ENCODE measurements around the gene TRIM15.

The TRIM15 gene

DNA sequence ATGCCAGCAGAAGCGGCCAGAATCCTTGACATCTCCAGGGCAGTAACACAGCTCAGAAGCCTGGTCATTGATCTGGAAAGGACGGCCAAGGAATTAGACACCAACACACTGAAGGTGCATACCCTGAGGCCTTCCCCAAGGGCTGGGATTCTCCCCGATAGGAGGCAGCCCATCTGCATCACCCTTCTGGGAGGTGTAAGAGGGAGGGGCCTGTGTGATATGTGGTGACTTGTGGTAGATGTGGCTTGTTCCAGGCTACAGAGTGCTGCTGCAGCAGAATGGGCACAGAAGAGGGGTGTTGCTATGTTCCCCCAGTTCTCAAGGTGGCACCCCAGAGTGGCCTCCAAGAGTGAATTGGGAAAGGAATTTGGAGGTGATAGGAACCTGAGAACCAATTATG is 16.2 kb upstream of the TRIM15 start:
- no peak for DNase-seq

DNA sequence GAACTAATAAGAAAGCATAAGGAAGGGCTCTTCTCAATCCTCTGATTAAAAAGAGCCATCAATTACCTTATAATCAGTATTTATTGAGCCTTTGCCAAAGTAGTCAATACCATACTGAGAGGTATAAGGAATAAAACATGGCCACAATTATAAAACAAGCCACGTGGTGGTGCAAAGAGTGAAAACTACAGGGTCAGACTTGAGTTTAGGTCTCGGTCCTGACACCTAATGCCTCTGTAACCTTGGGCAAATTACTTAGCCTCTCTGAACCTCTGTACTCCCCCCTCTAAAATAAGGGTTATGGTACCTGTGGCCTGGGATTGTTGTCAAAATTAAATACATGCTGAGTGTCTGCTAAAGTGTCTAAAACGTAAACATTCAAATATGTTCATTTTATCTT is 14.1 kb upstream of the TRIM15 start:
- no peak for DNase-seq

GRCh38 chr6:30149858-30150550 is 13.3 kb upstream of the TRIM15 start:
- DNase-seq, result no peak

GRCh38 chr6:30150671-30151395 is 12.5 kb upstream of the TRIM15 start:
- no peak for DNase-seq

DNA sequence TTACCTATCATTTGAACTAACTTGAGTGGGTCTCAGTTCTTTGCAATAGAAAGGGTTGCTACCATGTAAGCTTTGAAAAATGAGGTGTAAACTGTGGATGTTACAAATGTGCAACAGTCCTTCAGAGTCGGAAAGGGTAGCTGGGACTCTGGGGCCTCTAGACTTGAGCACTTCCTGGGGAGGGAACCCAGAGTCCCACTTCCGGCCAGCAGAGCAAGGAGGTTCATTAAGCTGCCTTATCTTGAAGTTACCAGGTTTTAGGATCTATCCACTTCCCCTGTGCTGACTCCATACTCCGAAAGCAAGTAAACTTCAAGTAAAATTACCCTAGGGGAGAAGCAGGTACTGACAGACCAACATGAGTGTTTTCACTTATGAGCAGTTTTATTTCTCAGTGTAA is 11.8 kb upstream of the TRIM15 start:
- no peak for DNase-seq

- DNase-seq, result no peak
Observed at GRCh38 chr6:30152016-30152673, 11.2 kb upstream of the TRIM15 start.

DNA sequence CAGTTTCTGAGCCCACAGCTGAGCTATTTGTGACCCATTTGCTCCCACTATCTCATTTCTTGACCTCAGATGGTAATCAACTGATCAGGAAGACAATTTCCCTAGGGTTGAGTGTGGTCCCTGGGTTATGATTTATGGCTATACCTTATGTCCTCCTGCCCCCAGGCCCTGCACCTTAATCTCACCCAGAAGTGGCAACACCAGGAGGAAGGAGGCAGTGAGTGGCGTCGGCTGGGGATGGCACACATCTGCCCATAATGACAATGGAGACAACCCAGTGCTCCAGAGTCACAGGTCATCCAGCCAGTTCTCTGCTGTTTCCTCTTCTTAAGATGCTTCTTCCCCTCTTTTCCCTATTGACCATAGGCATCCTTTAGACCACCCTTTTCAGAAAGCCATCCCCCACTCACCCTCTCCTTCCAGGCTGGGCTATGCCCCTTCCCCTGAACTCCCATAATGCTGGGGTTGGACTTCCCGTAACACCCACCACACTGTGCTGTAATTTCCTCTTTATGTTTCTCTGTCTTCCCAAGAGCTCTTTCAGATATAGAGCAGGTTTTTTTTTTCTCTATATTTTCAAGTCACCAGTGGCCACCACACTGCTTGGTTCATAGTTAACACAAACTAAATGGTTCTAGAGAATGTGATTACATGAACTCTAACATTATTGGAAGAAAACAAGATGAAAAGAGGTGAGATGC is 10.3 kb upstream of the TRIM15 start:
- no peak for DNase-seq

GRCh38 chr6:30154061-30154460 is 9.3 kb upstream of the TRIM15 start:
- no peak for DNase-seq

DNA sequence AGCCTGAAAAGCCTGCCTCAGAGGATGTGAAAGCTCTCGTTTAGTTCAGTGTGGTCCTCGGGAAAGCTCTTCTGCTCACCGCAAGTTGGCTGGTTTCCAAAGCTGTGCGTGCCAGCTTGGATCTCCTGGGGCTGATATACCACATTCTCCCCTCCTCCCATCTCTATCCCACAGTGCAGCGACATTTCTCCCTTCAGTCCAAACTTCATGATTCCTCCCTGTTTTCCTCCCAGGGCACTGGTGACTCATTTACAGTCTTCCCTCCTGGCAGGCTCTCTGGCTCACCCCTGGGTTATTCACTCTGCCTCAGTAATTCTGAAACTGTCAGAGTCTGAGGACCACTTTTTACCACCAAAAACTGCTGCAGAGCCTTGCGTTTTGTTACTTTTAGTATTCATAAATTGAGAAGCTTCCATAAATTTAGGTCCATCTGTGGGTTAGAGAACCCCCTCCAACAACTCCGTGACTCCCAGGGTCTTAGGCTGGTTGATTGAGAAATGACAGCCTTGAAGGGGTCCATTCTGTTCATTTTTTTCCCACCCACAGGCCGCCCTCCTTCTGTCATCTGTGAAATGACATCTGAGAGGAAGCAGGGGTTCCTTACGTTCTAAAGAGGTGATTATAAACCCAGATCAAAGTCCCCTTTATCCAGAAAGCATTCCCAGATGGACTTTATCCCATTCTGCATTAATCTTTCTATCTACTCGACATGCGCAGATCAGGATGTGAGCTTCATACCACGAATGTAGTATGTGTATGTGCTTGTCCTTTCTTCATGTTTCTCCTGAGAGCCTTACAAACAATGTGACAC is 8.4 kb upstream of the TRIM15 start:
- peak; percentile 46 for DNase-seq

DNA sequence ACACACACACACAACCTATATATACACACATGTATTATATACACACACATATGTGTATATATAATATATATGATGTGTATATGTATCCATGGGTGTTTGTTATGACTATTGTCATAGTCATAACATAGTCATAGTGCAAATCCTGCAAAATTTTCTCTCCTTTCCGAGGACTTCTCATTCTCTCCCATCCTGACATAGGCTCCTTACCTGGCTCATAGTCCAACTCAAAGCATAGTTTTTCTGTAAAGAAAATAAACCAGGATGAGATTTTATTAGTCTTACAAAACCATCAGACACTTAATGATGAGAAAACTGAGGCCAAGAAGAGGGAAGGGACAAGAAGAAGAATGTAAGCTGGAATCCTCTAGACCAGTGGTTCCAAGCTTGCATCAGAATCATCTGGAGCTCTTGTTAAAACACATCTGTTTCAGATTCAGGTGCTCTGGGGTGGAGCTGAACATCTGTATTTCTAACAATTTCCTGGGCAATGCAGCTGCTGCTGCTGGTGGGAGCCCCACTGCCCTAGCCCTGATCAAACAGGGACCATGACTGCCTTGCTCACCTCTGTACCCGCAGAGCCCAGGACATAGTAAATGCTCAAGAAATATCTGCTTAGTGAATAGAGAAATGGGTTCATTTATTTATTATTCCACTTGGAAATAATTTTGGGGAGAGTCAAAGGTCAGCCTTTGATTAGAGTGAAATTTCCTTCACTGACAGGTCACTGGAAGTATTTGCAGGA is 7.7 kb upstream of the TRIM15 start:
- no peak for DNase-seq

- no peak for DNase-seq
Observed at GRCh38 chr6:30156262-30156599, 7.1 kb upstream of the TRIM15 start.

GRCh38 chr6:30156774-30157173 is 6.6 kb upstream of the TRIM15 start:
- DNase-seq, result no peak

DNA sequence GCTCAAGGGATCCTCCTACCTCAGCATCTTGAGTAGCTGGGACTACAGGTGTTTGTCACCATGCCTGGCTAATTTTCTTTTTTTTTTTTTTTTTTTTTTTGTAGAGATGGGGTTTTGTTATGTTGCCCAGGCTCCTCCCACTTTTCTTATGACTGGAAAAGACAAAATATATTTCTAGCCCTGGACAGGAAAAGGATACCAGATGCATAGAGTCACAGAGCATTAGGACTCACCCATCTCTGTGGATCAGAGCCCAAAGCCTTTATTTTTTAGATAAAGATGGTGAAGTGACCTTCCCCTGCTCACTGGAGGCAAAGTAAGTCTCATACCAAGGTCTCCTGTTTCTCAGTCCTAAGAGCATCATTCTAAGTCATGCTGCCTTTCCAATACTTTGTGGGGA is 5.8 kb upstream of the TRIM15 start:
- no peak for DNase-seq

- no peak for DNase-seq
Observed at GRCh38 chr6:30157999-30158398, 5.3 kb upstream of the TRIM15 start.

GRCh38 chr6:30158475-30159040 is 4.8 kb upstream of the TRIM15 start:
- no peak for DNase-seq

DNA sequence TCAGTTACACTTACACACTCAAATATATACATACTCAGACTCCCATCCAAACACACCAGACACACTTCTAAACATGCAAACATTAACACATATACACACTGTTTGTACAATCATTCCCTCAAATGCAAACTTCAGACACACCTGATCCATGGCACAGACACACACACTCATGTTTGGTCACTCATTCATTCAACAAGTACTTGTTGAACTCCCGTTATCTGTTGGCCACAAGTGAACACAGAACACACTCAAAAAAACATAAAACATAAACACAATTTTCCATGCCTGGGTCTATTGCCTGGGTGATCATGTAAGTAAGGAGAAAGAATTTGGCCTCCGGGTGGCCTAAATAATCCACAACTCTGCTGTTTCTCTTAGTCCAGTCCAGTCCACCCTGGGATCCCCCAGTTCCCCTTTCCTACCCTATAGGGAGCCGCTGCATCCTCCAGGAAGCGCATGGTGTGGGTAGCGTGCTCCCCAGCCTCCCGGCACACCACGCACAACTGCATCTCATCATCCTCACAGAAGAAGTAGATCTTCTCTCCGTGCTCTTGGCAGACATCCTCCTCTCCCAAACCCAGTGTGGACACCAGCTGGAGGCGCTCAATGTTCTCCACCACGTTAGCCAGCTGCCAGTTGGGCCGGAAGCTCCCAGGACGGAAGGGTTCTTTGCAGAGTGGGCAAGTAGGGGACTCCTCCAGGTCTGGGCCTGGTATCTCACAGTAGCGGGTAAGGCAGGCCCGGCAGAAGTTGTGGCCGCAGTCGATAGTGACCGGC is 3.1 kb upstream of the TRIM15 start:
- no peak for DNase-seq

DNA sequence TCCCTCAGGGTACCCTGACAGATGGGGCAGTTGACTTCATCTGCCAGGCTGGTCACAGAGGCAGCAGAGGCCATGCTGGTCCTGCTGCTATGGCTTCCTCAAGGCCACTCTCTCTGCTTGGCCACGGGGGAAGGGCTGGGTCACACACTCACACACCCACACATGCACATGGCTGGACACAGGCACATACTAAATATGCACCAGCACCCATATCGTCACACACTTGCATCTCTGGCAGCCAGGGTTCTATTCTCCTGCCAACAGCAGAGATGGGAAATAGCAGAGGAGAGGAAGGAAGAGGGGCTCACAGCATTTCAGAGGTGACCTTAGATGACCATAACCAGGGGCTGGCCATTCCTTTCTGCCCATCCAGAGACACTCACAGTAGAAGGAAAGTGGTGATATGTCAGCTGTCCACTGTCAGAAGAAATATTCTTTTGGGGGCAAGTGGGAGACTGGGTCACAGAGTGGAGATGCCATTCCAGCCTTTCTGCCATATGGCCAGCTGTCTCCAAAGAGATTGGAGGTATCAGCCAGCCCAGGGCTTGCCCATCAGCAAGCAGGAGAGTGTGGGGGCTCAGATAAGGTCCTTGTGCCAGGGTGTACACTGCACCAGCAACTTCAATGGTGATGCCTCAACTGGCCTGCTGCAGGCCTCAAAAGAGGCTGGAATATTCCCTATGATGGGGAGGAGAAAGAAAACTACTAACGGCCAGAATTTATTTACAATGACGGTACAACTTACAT is 2.4 kb upstream of the TRIM15 start, which contains the start of gene TRIM10:
TRIM10 (minus strand) TSS at position 427 of the 747 bp plus-strand sequence; CDS start at position 74, 353 bp downstream.
- DNase-seq, result no peak

DNA sequence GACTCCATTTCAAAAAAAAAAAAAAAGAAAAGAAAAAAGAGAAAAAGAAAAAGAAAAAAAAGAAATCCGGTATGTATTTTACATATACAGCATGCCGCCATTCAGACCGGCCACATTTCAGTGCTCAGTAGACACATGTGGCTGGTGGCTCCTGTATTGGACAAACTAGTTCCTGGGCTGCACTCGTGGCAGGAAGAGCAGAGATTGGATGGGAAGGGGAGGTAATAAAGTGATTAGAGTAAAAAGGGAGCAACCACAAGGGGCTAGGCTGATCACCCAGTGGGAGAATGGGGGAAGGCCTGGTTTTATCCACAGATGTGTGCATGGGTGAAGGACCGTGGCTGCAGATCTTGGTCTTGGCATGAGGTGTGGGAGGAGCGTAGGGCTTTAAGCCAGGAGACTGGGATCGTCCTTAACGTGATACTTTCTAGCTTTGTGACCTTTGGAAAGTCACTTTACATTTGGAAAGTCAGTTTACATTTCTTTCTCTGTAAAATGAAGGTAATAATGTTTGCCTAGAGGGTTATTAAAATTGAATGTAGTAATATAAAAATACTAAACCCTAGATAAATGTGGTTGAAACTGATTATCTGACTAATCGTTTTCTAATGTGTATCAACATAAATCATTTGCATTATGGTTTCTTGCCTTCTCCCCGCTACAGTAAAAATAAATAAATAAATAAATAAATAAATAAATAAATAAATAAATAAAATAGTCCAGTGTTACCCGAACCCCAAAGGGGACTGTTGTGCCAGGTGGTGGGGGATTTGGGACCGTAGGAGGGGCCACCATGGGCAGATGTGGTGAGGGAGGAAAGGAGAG is 869 bp upstream of the TRIM15 start:
- no peak for DNase-seq

All from NCI-H345 (cell line).